HG03354 (cell line): ENCODE results near the gene LINGO1.

ENCODE experiments used
- ATAC-seq: cut with Tn5 transposase; IDR thresholded peaks from one replicate; pipeline ENCODE4 v1.9.1; 2021; ENCODE audit warnings: mild to moderate bottlenecking; ENCODE audit not compliant: unreplicated experiment, poor library complexity, severe bottlenecking

LINGO1 gene

DNA sequence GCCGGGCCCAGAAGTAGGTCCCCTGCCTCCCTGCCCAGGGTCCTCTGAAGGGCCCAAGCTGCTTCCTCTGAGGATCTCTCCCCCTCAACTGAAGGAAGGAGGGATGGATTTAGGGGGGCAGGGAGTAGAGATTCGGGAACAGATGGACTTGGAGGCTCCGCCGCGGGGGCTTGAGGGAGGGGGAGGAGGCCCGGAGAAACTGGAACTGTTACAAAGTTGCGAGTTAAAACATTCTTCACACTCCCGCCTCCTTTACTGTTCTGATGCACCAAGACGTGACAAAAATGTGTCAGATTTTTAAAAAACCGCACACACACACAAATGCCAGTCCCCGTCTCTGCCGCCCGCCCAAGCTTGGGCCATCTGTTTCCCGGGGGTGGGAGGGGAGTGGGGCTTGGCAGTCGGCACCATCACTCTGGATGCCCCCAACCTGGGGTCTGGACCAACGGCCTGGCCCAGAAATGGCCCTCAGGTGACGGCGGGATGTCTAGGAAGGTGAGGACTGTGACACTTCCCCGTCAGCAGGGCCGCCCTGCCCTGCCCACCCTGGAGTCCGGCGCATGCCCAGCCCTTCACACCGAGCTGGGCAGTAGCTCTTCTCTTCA lies 25.0 kb upstream of the LINGO1 start:
- ATAC-seq = no peak

- no peak for ATAC-seq
Observed at GRCh38 chr15:77656294-77656693, 23.6 kb upstream of the LINGO1 start.

GRCh38 chr15:77654975-77655374 lies 22.3 kb upstream of the LINGO1 start:
- ATAC-seq = no peak

- ATAC-seq = no peak
Observed at GRCh38 chr15:77653832-77654480, 21.2 kb upstream of the LINGO1 start.

DNA sequence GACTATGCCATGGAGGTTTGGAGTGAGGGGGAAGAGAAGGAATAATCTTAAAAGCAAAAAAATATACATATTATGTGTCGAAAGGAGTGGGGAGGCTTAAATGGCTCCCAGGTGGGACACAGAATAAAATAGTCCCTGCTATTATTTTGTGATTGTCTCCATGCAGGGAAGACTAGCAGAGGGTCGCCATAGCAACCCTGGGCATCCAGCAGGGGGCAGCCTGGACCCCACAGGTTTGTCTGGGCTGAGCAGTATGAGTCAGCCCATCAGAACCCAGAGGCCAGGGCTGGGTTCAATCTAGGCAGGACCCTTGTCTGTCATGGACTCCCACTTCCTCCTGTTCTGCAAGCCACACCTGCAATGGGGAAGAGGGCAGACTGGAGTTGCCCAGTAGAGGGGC lies 17.6 kb upstream of the LINGO1 start:
- no peak for ATAC-seq

GRCh38 chr15:77649610-77650009 lies 16.9 kb upstream of the LINGO1 start:
- ATAC-seq = no peak

GRCh38 chr15:77649017-77649416 lies 16.3 kb upstream of the LINGO1 start:
- no peak for ATAC-seq

GRCh38 chr15:77647961-77648360 lies 15.2 kb upstream of the LINGO1 start:
- ATAC-seq = no peak

DNA sequence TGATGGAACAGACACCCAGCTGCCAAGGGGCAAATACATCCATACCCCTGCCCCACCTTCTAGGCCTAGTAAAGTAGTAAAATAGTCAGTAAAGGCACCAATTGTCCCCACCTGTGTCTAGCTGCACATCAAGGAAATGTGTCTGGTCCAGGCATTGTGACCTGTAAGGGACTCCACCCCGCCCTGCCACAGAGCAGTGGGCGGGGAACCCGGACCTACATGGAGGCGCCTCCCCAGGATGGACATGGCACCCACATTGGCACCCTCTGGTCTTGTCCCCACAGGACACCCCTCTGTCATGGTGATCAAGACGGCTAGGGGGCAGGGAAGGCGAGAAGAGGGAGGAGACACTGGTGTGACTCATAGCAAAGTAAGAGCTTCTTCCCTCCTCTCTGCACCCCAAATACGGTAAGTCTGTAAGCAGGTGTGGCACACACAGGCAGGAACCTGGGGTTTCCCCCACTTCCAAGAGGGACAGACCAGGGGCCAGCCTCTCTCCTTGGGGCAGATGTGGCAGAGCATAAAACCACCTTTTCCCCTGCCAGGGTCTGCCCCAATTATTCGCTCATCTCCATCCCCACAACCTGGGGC lies 13.5 kb upstream of the LINGO1 start:
- no peak for ATAC-seq

DNA sequence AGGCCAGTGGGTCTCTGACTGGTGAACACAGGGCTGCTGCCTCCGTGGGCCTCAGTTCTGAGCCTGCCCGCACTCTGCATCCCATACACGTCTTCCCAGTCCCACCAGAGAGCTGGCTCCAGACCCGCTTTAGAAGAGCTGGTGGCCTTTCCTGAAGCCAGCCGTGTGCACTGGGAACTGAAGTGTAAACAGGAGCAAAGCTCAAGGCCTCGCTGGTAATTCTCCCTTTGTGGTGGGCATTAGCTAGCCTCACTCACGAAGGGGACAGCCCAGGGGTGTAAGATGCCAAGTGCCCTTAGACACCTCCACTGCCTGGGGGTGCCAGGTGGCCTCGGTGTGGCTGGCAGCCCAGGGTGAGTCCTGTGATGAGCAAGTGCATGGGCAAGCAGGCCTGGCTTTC lies 12.9 kb upstream of the LINGO1 start:
- no peak for ATAC-seq

GRCh38 chr15:77644543-77645247 lies 12.0 kb upstream of the LINGO1 start:
- no peak for ATAC-seq

DNA sequence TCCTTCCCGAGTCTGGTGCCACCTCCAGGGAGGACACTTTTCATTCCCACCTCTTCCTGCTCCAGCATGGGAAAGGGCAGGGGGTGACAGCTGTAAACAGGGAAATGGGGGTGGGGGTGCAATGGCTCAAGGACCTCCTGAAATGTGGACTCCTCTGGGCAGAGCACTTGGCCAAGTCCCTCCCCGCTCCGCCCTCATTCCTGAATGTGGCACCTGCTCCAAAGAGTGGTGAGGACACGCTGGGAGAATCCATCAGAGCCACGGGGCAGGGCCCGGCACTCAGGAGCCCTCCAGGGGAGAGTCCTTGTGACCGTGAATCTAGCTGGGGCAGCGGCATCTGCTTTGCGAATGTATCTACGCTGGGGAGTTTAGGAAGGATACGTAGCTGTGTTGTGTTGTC lies 11.1 kb upstream of the LINGO1 start:
- ATAC-seq = no peak

DNA sequence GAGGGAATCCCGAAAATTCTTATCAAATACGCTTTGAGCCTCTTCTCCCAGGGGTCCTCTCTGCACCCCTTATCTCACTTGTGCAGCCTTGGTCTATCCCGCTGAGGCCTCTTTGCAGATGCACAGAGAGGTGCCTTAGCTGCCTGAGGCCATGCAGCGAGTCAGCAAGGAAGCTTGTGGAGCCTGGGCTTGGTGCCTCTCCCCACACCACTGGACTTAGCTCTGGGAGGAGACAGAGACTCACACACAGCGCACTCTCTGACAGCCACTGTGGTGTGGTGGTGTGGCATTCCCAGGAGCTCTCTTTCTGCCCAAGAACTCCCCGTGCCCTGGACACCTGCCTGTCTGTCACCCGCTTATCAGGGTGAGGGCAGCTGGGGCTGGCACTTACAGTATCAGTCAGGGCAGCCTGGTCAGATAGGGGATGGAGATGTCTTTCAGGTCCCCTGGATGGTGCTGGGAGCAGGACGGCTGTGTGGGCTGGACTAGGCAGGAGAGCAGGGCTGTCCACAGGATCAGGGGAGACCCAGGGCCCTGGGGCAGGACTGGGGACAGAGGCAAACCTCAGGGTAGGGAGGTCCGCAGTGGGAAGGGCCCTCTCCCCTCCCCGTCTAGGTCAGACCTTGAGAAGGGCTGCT lies 10.2 kb upstream of the LINGO1 start:
- no peak for ATAC-seq

GRCh38 chr15:77641999-77642398 lies 9.3 kb upstream of the LINGO1 start:
- ATAC-seq = no peak

- no peak for ATAC-seq
Observed at GRCh38 chr15:77640615-77641014, 7.9 kb upstream of the LINGO1 start.

DNA sequence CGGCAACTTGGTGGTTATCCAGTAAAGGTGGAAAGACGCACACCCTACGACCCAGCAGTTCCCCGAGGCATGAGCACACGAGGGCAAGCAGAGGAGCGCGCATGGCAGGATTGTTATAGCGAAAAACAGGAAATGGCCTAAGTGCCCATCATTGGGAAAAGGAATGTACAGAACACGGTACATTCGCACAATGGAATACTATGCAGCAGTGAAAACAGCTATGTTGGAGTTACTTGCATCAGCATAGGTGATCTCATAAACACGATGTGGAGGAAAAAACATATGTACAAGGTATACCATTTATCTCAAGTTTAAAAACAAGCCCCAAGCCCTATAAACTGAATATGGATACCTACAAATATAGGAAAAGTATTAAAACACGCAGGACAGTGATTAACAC lies 6.7 kb upstream of the LINGO1 start:
- ATAC-seq = no peak

- ATAC-seq = no peak
Observed at GRCh38 chr15:77637851-77638692, 5.4 kb upstream of the LINGO1 start.

GRCh38 chr15:77636209-77636608 lies 3.5 kb upstream of the LINGO1 start:
- ATAC-seq = no peak

GRCh38 chr15:77634266-77634962 lies 1.7 kb upstream of the LINGO1 start:
- ATAC-seq = no peak
